Measurements from ENCODE around the gene SULT1C3.

Gene SULT1C3

GRCh38 chr2:108239786-108240185, at the start of gene SULT1C3:
Gene SULT1C3 (plus strand): TSS chr2:108239968. CDS start chr2:108247195, 7,227 bp downstream.
- no peak for DNase-seq

- no peak for DNase-seq
Observed at GRCh38 chr2:108193251-108193650, 46.5 kb upstream of the SULT1C3 start.

GRCh38 chr2:108194409-108195132, 45.2 kb upstream of the SULT1C3 start:
- no peak for DNase-seq

GRCh38 chr2:108195133-108195439, 44.7 kb upstream of the SULT1C3 start:
- no peak for DNase-seq

GRCh38 chr2:108199726-108200125, 40.0 kb upstream of the SULT1C3 start:
- no peak for DNase-seq

- DNase-seq, result no peak
Observed at GRCh38 chr2:108200569-108200968, 39.2 kb upstream of the SULT1C3 start.

- no peak for DNase-seq
Observed at GRCh38 chr2:108212671-108213070, 27.1 kb upstream of the SULT1C3 start.

GRCh38 chr2:108215794-108216211, 24.0 kb upstream of the SULT1C3 start:
- DNase-seq, result peak; percentile 4

- no peak for DNase-seq
Observed at GRCh38 chr2:108217211-108217610, 22.6 kb upstream of the SULT1C3 start.

GRCh38 chr2:108219688-108220087, 20.1 kb upstream of the SULT1C3 start:
- DNase-seq, result no peak

GRCh38 chr2:108220191-108220590, 19.6 kb upstream of the SULT1C3 start:
- no peak for DNase-seq

GRCh38 chr2:108220942-108221541, 18.7 kb upstream of the SULT1C3 start:
- DNase-seq, result peak; percentile 1

- no peak for DNase-seq
Observed at GRCh38 chr2:108222261-108222660, 17.5 kb upstream of the SULT1C3 start.

- DNase-seq, result no peak
Observed at GRCh38 chr2:108223573-108223972, 16.2 kb upstream of the SULT1C3 start.

- DNase-seq, result no peak
Observed at GRCh38 chr2:108224022-108224421, 15.7 kb upstream of the SULT1C3 start.

GRCh38 chr2:108226564-108226963, 13.2 kb upstream of the SULT1C3 start:
- no peak for DNase-seq

GRCh38 chr2:108228006-108228405, 11.8 kb upstream of the SULT1C3 start:
- no peak for DNase-seq

GRCh38 chr2:108228537-108228936, 11.2 kb upstream of the SULT1C3 start:
- DNase-seq, result no peak

GRCh38 chr2:108229875-108230274, 9.9 kb upstream of the SULT1C3 start:
- DNase-seq, result no peak

GRCh38 chr2:108235577-108235976, 4.2 kb upstream of the SULT1C3 start:
- DNase-seq, result no peak

GRCh38 chr2:108236676-108237335, 3.0 kb upstream of the SULT1C3 start:
- no peak for DNase-seq

- DNase-seq, result no peak
Observed at GRCh38 chr2:108240966-108241365, 1.2 kb downstream of the SULT1C3 start.

- no peak for DNase-seq
Observed at GRCh38 chr2:108243566-108243965, 3.8 kb downstream of the SULT1C3 start.

- no peak for DNase-seq
Observed at GRCh38 chr2:108244667-108245414, 5.1 kb downstream of the SULT1C3 start.
